ENCODE data around the gene DDAH2. TPM values are rescaled to one million over a fixed set of nuclear protein-coding genes. Genes with fewer than 3 reads are reported as not detected.

Gene DDAH2
- total RNA-seq, 2 donors from 2014 or later, result 73.3 to 83.7 TPM

DNA sequence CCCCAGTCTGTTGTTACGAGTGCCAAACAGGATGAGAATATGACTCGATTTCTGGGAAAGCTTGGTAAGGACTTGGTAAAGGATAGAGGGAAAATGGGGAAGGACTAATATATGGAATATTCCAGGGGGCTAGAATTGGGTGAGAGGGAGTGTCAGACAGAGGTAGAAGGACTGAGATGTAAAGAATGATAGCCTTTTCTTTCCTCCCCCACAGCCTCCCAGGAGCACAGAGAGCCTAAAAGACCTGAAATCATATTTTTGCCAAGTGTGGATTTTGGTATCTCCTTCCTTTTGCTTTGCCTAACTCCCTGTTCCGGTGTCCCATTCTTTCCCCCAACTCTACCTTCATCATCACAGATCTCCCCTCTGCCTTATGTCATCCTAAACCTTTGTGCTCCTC lies 13.8 kb upstream of the DDAH2 start:
- Histone ChIP-seq H3K4me3 (no peak overlapping the region), H3K27ac (no peak overlapping the region), H3K27me3 (replicated peaks; ENCODE audit: insufficient read depth) (no peaks in the 10 kb centered on the region), H3K4me1 (replicated peaks) (peaks cover 5% of the 10 kb centered on the region), H3K9me3 (no peaks in the 10 kb centered on the region), H3K36me3 (no peaks in the 10 kb centered on the region)
- 96% methylated on average over 3 of the region's 3 CpGs for WGBS
- TF ChIP-seq, protein P1, sequence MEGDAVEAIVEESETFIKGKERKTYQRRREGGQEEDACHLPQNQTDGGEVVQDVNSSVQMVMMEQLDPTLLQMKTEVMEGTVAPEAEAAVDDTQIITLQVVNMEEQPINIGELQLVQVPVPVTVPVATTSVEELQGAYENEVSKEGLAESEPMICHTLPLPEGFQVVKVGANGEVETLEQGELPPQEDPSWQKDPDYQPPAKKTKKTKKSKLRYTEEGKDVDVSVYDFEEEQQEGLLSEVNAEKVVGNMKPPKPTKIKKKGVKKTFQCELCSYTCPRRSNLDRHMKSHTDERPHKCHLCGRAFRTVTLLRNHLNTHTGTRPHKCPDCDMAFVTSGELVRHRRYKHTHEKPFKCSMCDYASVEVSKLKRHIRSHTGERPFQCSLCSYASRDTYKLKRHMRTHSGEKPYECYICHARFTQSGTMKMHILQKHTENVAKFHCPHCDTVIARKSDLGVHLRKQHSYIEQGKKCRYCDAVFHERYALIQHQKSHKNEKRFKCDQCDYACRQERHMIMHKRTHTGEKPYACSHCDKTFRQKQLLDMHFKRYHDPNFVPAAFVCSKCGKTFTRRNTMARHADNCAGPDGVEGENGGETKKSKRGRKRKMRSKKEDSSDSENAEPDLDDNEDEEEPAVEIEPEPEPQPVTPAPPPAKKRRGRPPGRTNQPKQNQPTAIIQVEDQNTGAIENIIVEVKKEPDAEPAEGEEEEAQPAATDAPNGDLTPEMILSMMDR (IDR thresholded peaks at IDR 0.05), result no peak
- TF ChIP-seq POLR2A (IDR thresholded peaks at IDR 0.05), result no peak
- TF ChIP-seq POLR2AphosphoS5 (IDR thresholded peaks at IDR 0.05), result no peak
- DNase-seq (ENCODE audit: low spot score), result no peak
- intact Hi-C loops (cut with DNase I), result no loop called here

DNA sequence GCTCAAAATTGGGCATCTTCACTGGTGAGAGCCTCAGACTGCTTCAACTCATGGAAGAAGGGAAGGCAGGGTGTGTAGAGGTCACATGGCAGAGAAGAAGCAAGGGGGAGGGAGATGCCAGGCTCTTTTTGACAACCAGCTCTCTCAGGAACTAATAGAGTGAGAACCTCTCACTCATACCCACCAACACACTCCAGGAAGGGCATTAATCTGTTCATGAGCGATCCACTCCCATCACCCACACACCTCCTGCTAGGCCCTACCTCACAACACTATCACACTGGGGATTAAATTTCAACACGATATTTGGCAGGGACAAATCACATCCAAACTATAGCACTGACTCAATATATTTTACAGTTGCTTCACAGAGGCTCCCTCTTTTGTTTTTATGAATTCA lies 12.7 kb upstream of the DDAH2 start:
- no peaks in the 10 kb centered on the region for H3K27me3 ChIP-seq (replicated peaks; ENCODE audit: insufficient read depth)
- H3K36me3 ChIP-seq, result no peaks in the 10 kb centered on the region
- no peak overlapping the region for H3K4me3 ChIP-seq
- H3K9me3 ChIP-seq, result no peaks in the 10 kb centered on the region
- peaks cover 7% of the 10 kb centered on the region for H3K4me1 ChIP-seq (replicated peaks)
- no peak overlapping the region for H3K27ac ChIP-seq
- DNase-seq (ENCODE audit: low spot score), result no peak
- intact Hi-C loops (cut with DNase I), result no loop called here
- TF ChIP-seq, protein P1 (IDR thresholded peaks at IDR 0.05), result no peak
- TF ChIP-seq POLR2A (IDR thresholded peaks at IDR 0.05) (no peak), POLR2AphosphoS5 (IDR thresholded peaks at IDR 0.05) (no peak)
- 87% methylated on average over 2 of the region's 2 CpGs for WGBS

DNA sequence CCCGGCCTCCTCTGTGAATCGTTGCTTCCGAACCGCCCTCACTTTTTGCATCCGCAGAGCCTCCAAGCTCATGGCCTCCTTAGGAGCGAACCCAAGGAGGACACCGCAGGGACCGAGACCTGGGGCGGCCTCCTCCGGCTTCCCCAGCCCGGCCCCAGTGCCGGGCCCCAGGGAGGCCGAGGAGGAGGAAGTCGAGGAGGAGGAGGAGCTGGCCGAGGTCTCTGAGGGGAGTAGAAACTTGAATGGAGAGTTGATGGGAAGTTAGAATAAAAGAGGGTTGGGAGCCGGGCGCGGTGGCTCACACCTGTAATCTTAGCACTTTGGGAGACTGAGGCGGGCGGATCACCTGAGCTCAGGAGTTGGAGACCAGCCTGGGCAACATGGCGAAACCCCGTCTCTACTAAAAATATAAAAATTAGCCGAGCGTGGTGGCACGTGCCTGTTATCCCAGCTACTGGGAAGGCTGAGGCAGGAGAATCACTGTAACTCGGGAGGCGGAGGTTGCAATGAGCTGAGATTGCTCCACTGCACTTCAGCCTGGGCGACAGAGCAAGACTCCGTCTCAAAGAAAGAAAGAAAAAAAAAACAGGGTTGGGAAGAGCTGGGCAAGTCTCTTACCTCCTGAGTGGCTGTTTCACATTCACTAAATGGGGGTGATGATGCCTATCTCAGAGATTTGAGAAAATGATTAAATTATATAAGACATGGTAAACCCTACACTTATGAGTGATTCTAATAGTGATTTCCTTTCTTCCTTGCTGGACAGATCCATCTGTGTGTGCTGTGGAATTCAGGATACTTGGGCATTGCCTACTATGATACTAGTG lies 11.5 kb upstream of the DDAH2 start:
- Histone ChIP-seq H3K27me3 (replicated peaks; ENCODE audit: insufficient read depth) (no peaks in the 10 kb centered on the region), H3K36me3 (no peaks in the 10 kb centered on the region), H3K4me3 (peak overlapping the region; percentile 51 to 56), H3K27ac (peak overlapping the region; percentile 94 to 98), H3K4me1 (replicated peaks) (peaks cover 11% of the 10 kb centered on the region), H3K9me3 (no peaks in the 10 kb centered on the region)
- 19% methylated on average over 29 of the region's 29 CpGs for WGBS
- intact Hi-C loops (cut with DNase I), result no loop called here
- DNase-seq (ENCODE audit: low spot score), result no peak
- TF ChIP-seq, protein P1 (IDR thresholded peaks at IDR 0.05), result no peak
- TF ChIP-seq POLR2A (IDR thresholded peaks at IDR 0.05) (no peak), POLR2AphosphoS5 (IDR thresholded peaks at IDR 0.05) (no peak)

DNA sequence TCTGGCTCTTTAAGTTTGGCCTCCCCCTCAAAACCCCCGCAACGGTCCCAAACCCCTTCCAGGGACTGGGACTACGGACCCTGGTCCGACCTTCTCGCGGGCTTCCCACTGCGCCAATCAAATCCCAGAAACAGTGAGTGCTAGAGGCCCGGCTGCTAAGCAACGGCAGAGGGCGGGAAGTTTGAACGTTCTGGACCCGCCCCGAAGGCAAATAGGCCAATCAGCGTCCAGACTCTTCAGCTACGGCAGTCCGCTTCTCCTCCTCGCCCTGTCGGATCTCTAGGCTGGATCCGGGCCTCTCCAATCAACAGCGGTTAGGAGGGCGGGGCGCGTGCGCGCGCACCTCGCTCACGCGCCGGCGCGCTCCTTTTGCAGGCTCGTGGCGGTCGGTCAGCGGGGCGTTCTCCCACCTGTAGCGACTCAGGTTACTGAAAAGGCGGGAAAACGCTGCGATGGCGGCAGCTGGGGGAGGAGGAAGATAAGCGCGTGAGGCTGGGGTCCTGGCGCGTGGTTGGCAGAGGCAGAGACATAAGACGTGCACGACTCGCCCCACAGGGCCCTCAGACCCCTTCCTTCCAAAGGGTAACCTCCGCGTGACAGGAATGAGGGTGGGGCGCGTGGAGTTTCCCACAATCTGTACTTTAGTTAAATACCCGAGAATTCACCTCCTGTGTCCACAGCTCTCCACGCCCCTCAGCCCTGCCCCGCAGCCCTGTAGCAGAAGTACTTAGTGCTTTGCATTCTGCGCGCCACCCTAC lies 10.7 kb upstream of the DDAH2 start, which contains the start of gene MSH5:
Gene MSH5 (plus strand): TSS at position 367 of the 758 bp plus-strand sequence. CDS start 462 bp downstream, outside the sequence.
- no peaks in the 10 kb centered on the region for H3K27me3 ChIP-seq (replicated peaks; ENCODE audit: insufficient read depth)
- peak within 1 kb of the TSS; percentile 94 to 98 for H3K27ac ChIP-seq
- WGBS, result 1% methylated on average over 54 of the region's 58 CpGs
- TF ChIP-seq POLR2A (IDR thresholded peaks at IDR 0.05) (peak; percentile 77), POLR2AphosphoS5 (IDR thresholded peaks at IDR 0.05) (peak; percentile 97)
- TF ChIP-seq, protein P1 (IDR thresholded peaks at IDR 0.05), result peak in 1 of 4 experiments; percentile 15
- no peaks in the 10 kb centered on the region for H3K36me3 ChIP-seq
- intact Hi-C loops (cut with DNase I), result loop anchor here (5.0 kb wide), 1 partner anchor 82 kb away; no protein-coding TSS in a partner anchor
- DNase-seq (ENCODE audit: low spot score), result peak; percentile 99
- peaks cover 11% of the 10 kb centered on the region for H3K4me1 ChIP-seq (replicated peaks)
- peak within 1 kb of the TSS; percentile 51 to 56 for H3K4me3 ChIP-seq
- H3K9me3 ChIP-seq, result no peaks in the 10 kb centered on the region

Data from prostate gland (tissue), 2 donors.